Calu3 (cell line): ENCODE results near the gene HIF1AN. TPM values are rescaled to one million over a fixed set of nuclear protein-coding genes. Genes with fewer than 3 reads are reported as not detected.

Experiments used
- BruUV-seq: library from RNA; stranded (reverse); fragments of 400-500 nt; replicated peaks from 2 replicates; lab custom pipeline; 2021; lab: Mats Ljungman, UMichigan
- CTCF ChIA-PET: fragments of 300-600 bp; sonication (Branson Sonifier 250); formaldehyde crosslinking; loops from one replicate; lab custom pipeline; 2022; ENCODE audit warnings: antibody characterized with exemption; lab: Charles Lee
- DNase-seq: peaks from one replicate; pipeline ENCODE4 v3.0.0; 2022
- H3K27ac Mint-ChIP-seq: one replicate; pipeline ENCODE4 v1.8.0; 2022; ENCODE audit warnings: mixed read lengths; ENCODE audit not compliant: unreplicated experiment
- H3K27me3 Mint-ChIP-seq: one replicate; pipeline ENCODE4 v1.8.0; 2022; ENCODE audit warnings: mixed read lengths; ENCODE audit not compliant: unreplicated experiment
- H3K36me3 Mint-ChIP-seq: one replicate; pipeline ENCODE4 v1.8.0; 2022; ENCODE audit warnings: mild to moderate bottlenecking, moderate library complexity, mixed read lengths; ENCODE audit not compliant: insufficient read depth, unreplicated experiment
- H3K4me1 Mint-ChIP-seq: one replicate; pipeline ENCODE4 v1.8.0; 2022; ENCODE audit warnings: mild to moderate bottlenecking, low read depth, mixed read lengths; ENCODE audit not compliant: unreplicated experiment
- H3K4me3 Mint-ChIP-seq: one replicate; pipeline ENCODE4 v1.8.0; 2022; ENCODE audit warnings: mild to moderate bottlenecking, low read depth, moderate library complexity, mixed read lengths; ENCODE audit not compliant: unreplicated experiment
- H3K9me3 Mint-ChIP-seq: one replicate; pipeline ENCODE4 v1.8.0; 2022; ENCODE audit warnings: low read depth, mixed read lengths; ENCODE audit not compliant: unreplicated experiment
- CTCF ChIP-seq: fragments of 200-600 bp; IDR thresholded peaks from one replicate; pipeline ENCODE4 v1.8.0; 2022; ENCODE audit warnings: antibody characterized with exemption; ENCODE audit not compliant: unreplicated experiment
- intact Hi-C: fragments of 100-400 bp; cut with micrococcal nuclease; formaldehyde crosslinking; loops from one replicate; pipeline ENCODE4 v1.10.0; 2022; ENCODE audit not compliant: unreplicated experiment
- total RNA-seq: library from RNA; stranded (reverse); gene quantifications from 2 replicates; pipeline ENCODE4 v1.2.3, GENCODE V29; 2022

The HIF1AN gene
- total RNA-seq, 1 experiment from 2014 or later, result 36.3 TPM

- H3K9me3 Mint-ChIP-seq, result no peaks in the 10 kb centered on the region
Observed at GRCh38 chr10:100575585-100576281, 40.0 kb downstream of the HIF1AN start.

DNA sequence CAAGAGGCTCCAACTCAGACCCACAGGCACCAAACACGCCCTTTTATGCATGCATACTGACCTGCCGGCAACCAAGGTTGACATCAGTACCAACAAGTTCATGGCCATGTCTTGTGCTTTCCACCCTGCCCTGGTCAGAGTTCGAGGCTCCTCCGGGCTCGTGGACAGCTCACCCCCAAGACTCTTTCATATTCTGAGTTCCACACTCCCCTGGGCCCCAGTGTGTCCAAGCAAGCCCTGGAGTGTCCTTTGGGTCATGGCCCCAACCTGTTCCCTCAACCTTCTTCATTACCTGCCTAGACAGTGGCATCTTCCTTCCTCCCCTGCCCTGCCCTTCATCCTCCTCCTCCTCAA is 40.5 kb downstream of the HIF1AN start:
- intact Hi-C loops, result no loop called here
- no peaks in the 10 kb centered on the region for H3K4me1 Mint-ChIP-seq
- CTCF ChIA-PET, result no interaction called here
- no TSS peak for BruUV-seq
- no peak for DNase-seq
- H3K9me3 Mint-ChIP-seq, result no peaks in the 10 kb centered on the region
- H3K36me3 Mint-ChIP-seq, result peaks cover 3% of the 10 kb centered on the region
- H3K27ac Mint-ChIP-seq, result no peak overlapping the region
- H3K27me3 Mint-ChIP-seq, result no peaks in the 10 kb centered on the region
- H3K4me3 Mint-ChIP-seq, result no peak overlapping the region
- no peak for TF ChIP-seq CTCF

More at GRCh38 chr10:100575585-100576281, 40.0 kb downstream of the HIF1AN start:
- DNase-seq, result no peak
- no peaks in the 10 kb centered on the region for H3K4me1 Mint-ChIP-seq
- intact Hi-C loops, result no loop called here
- H3K36me3 Mint-ChIP-seq, result peaks cover 3% of the 10 kb centered on the region
- H3K27ac Mint-ChIP-seq, result no peak overlapping the region
- CTCF ChIA-PET, result no interaction called here
- H3K4me3 Mint-ChIP-seq, result no peak overlapping the region
- no peak for TF ChIP-seq CTCF
- no peaks in the 10 kb centered on the region for H3K27me3 Mint-ChIP-seq
- BruUV-seq, result no TSS peak

- Mint-ChIP-seq H3K4me1 (no peaks in the 10 kb centered on the region), H3K9me3 (no peaks in the 10 kb centered on the region), H3K4me3 (no peak overlapping the region), H3K36me3 (peaks cover 3% of the 10 kb centered on the region), H3K27me3 (peaks cover 9% of the 10 kb centered on the region), H3K27ac (no peak overlapping the region)
- intact Hi-C loops, result no loop called here
- no peak for TF ChIP-seq CTCF
- BruUV-seq, result no TSS peak
- CTCF ChIA-PET, result no interaction called here
- no peak for DNase-seq
Observed at GRCh38 chr10:100579261-100580090, 43.7 kb downstream of the HIF1AN start.

- Mint-ChIP-seq H3K4me3 (no peak overlapping the region), H3K9me3 (no peaks in the 10 kb centered on the region), H3K36me3 (no peaks in the 10 kb centered on the region), H3K27me3 (peaks cover 78% of the 10 kb centered on the region), H3K4me1 (no peaks in the 10 kb centered on the region), H3K27ac (no peak overlapping the region)
- no TSS peak for BruUV-seq
- no peak for TF ChIP-seq CTCF
- DNase-seq, result no peak
- intact Hi-C loops, result no loop called here
- CTCF ChIA-PET, result no interaction called here
Observed at GRCh38 chr10:100586959-100587358, 51.2 kb downstream of the HIF1AN start.
